ENCODE results near the gene IFNLR1.

GRCh38 chr1:24124980-24125379 is 62.1 kb downstream of the IFNLR1 start:
- TF ChIP-seq CTCF (IDR thresholded peaks at IDR 0.05) = no peak
- no peak for TF ChIP-seq POLR2AphosphoS5 (IDR thresholded peaks at IDR 0.05)
- TF ChIP-seq POLR2A (IDR thresholded peaks at IDR 0.05) = no peak
